Aorta (tissue), 4 donors: ENCODE data around the gene MRPL55. TPM values are rescaled to one million over a fixed set of nuclear protein-coding genes. Genes with fewer than 3 reads are reported as not detected.

ENCODE experiments used
- microRNA-seq, 2 donors: library from miRNA; unstranded; fragments of <30 nt; microRNA quantifications; one replicate each; pipeline ENCODE4 v1.2.0, GENCODE V29; 2020
- polyA plus RNA-seq, 2 donors: library from polyadenylated mRNA; stranded (reverse); fragments of 200-250 nt; gene quantifications; one replicate each; pipeline ENCODE4 v1.2.3, GENCODE V29; 2013
- total RNA-seq, 2 donors: library from RNA; stranded (reverse); fragmentation: NEBNext Ultra II Directional; extraction: Animal tissue kit (Norgen Biotek cat#: 25700); gene quantifications; one replicate each; pipeline ENCODE4 v1.2.1, GENCODE V29; 2021
- donor health status: healthy with polysubstance abuse.
- donor health status: Bipolar disorder and iron deficiency.
- donor health status: DM: no; HTN: no; CAD: no.
- donor health status: DM: yes; HTN: yes; CAD: no.

MRPL55 gene
- total and polyA plus RNA-seq, 4 donors, result 27.4 to 152 (median 38.6) TPM

Small RNA genes lying within 50 kb of the gene (microRNA-seq; reads per million reads assigned to microRNA genes)
- 2.0 to 7.7 reads per million in 2 donors for gene MIR3620

Other genes starting within 250 kb of the MRPL55 start
- gene WNT9A, start 161.4 kb downstream of the MRPL55 start, total RNA-seq, result 1 to 10 TPM in 1 of 2 donors, under 1 TPM in 1; 0.94 to 3.5 TPM
- under 1 TPM; 0.13 to 0.38 TPM for gene WNT9A, start 161.4 kb downstream of the MRPL55 start, polyA plus RNA-seq
- not detected for gene WNT3A, start 102.3 kb downstream of the MRPL55 start, total RNA-seq
- gene WNT3A, start 102.3 kb downstream of the MRPL55 start, polyA plus RNA-seq, result not detected
- 100 to 1,000 TPM; 291 to 356 TPM for gene ARF1, start 26.6 kb downstream of the MRPL55 start, total RNA-seq
- 100 to 1,000 TPM; 232 to 349 TPM for gene ARF1, start 26.6 kb downstream of the MRPL55 start, polyA plus RNA-seq
- 10 to 100 TPM in 1 of 2 donors, 1 to 10 TPM in 1; 7.9 to 11.4 TPM for gene C1orf35, start 6.0 kb downstream of the MRPL55 start, total RNA-seq
- 10 to 100 TPM in 1 of 2 donors, 1 to 10 TPM in 1; 3.6 to 36.2 TPM for gene C1orf35, start 6.0 kb downstream of the MRPL55 start, polyA plus RNA-seq
- gene GUK1, start 31.0 kb upstream of the MRPL55 start, total RNA-seq, result 100 to 1,000 TPM; 247 to 248 TPM
- 100 to 1,000 TPM; 660 to 973 TPM for gene GUK1, start 31.0 kb upstream of the MRPL55 start, polyA plus RNA-seq
- gene GJC2, start 40.6 kb upstream of the MRPL55 start, total RNA-seq, result 1 to 10 TPM; 4.3 to 4.5 TPM
- gene GJC2, start 40.6 kb upstream of the MRPL55 start, polyA plus RNA-seq, result under 1 TPM; 0.50 to 0.87 TPM
- gene IBA57, start 56.5 kb upstream of the MRPL55 start, total RNA-seq, result 10 to 100 TPM in 1 of 2 donors, 1 to 10 TPM in 1; 7.8 to 11.1 TPM
- gene IBA57, start 56.5 kb upstream of the MRPL55 start, polyA plus RNA-seq, result 1 to 10 TPM in 1 of 2 donors, under 1 TPM in 1; 0.95 to 1.8 TPM
- 10 to 100 TPM in 1 of 2 donors, 1 to 10 TPM in 1; 5.9 to 19.3 TPM for gene OBSCN, start 98.7 kb upstream of the MRPL55 start, total RNA-seq
- gene OBSCN, start 98.7 kb upstream of the MRPL55 start, polyA plus RNA-seq, result 1 to 10 TPM; 2.0 to 6.9 TPM